AG10803 (cell line): ENCODE results near the gene ACTR1B.
A peak's percentile ranks its signal among the peaks of the same experiment; 100 is the strongest.
"Not testable (repeated sequence)": the region's sequence is repeated elsewhere in the genome, so short reads cannot be mapped to it uniquely, and the experiment has no call there.

Experiments
- DNase-seq: peaks from one replicate; pipeline ENCODE4 v3.0.0; 2010; ENCODE audit warnings: low read depth
- H3K4me3 ChIP-seq: 2 replicates; pipeline ENCODE4 v1.5.1; 2011; ENCODE audit warnings: mild to moderate bottlenecking, low read length, control low read depth
- TF ChIP-seq, protein P1 (sequence below): conservative IDR thresholded peaks from 2 replicates; pipeline ENCODE4 v1.5.1; 2011; ENCODE audit warnings: mild to moderate bottlenecking, low read length, control low read depth, inconsistent platforms

The ACTR1B gene

DNA sequence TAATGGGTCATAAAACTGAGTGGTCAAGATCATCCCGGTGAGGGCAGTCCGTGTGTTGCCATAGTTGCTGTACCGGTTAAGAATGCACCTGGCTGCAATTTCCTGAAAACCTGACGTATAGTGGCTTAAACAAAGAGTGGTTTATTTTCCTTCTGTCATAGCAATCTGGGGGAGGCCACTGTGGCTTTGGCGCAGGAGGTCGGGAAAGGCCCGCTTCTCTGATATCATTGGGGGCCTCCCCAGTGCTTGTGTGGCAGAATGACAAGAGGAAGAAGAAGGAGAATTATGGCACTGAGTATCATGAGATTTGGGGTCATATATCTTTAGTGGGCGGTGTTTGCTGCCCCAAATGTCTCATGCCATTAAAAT, 10.1 kb upstream of the ACTR1B start:
- H3K4me3 ChIP-seq = no peak overlapping the region
- no peak for DNase-seq
- TF ChIP-seq, protein P1, sequence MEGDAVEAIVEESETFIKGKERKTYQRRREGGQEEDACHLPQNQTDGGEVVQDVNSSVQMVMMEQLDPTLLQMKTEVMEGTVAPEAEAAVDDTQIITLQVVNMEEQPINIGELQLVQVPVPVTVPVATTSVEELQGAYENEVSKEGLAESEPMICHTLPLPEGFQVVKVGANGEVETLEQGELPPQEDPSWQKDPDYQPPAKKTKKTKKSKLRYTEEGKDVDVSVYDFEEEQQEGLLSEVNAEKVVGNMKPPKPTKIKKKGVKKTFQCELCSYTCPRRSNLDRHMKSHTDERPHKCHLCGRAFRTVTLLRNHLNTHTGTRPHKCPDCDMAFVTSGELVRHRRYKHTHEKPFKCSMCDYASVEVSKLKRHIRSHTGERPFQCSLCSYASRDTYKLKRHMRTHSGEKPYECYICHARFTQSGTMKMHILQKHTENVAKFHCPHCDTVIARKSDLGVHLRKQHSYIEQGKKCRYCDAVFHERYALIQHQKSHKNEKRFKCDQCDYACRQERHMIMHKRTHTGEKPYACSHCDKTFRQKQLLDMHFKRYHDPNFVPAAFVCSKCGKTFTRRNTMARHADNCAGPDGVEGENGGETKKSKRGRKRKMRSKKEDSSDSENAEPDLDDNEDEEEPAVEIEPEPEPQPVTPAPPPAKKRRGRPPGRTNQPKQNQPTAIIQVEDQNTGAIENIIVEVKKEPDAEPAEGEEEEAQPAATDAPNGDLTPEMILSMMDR = no peak

GRCh38 chr2:97673182-97673914, 9.5 kb upstream of the ACTR1B start:
- DNase-seq = no peak
- no peak overlapping the region for H3K4me3 ChIP-seq
- TF ChIP-seq, protein P1 = no peak

GRCh38 chr2:97672606-97673140, 8.8 kb upstream of the ACTR1B start:
- DNase-seq, H3K4me3 ChIP-seq: not testable (repeated sequence)

DNA sequence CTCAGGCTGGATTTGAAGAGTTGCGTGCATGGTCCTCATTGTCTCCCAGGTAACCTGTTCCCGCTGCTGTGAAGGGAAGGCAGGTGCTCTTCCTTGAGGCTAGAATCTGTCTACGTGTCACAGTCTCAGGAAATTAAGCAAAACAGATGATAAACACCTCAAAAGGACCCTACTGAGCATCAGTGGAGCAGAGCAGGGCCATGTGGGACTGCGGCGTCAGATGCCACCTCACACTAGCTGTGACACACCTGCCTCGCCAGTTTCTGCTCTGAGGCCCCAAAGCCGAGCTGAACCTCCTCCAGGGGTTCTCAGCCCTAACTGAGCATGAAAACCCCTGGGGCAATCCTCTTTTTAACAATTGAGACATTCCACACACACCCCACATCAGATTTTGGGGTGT, 7.7 kb upstream of the ACTR1B start:
- DNase-seq = no peak
- TF ChIP-seq, protein P1 = no peak
- no peak overlapping the region for H3K4me3 ChIP-seq

DNA sequence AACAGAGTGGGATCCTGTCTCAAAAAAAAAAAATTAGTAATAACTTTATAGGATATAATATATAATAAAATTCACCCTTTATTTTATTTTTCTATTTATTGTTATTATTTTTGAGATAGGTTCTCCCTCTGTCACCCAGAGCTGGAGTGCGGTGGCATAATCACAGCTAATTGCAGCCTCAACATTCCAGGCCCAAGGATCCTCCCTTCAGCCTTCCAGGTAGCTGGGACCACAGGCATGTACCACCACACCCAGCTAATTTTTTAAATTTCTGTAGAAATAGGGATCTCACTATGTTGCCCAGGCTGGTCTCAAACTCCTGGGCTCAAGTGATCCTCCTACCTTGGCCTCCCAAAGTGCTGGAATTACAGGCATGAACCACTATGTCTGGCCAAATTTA, 6.6 kb upstream of the ACTR1B start:
- DNase-seq = no peak

DNA sequence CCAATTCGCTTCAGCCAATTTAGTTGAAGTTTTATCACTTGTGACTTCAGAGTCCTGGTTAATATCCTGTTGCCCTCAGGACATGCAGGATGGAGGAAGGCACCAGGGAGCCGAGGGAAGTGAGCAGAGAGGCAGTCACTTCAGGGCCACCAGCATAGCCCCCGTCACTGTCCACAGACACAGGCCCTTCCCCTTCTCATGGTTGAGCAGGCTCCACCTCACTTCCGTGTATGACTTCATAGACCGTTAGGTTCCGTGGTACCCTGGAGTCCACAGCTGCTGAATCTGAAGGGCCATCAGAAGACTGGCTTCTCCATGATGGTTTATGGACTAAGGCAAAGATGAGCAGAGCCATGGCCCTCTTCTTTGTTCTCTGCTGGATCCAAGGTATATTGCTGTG, 5.6 kb upstream of the ACTR1B start, which contains the start of gene C2orf92:
Gene C2orf92, plus strand, starts transcription at position 266 of the 400 bp plus-strand sequence. Its CDS starts 76 bp downstream, at position 342.
- DNase-seq = no peak
- no peak within 1 kb of the TSS for H3K4me3 ChIP-seq
- TF ChIP-seq, protein P1 = no peak

More for the DNA sequence above, 6.6 kb upstream of the ACTR1B start:
- TF ChIP-seq, protein P1 = no peak
- H3K4me3 ChIP-seq = no peak overlapping the region

GRCh38 chr2:97664636-97664970, 759 bp upstream of the ACTR1B start:
- no peak for DNase-seq
- TF ChIP-seq, protein P1 = no peak
- peak overlapping the region; percentile 78 for H3K4me3 ChIP-seq
